T-cell (primary cell): Measurements from ENCODE around the gene CUBN. TPM values are rescaled to one million over a fixed set of nuclear protein-coding genes. Genes with fewer than 3 reads are reported as not detected.

ENCODE experiments used
- ATAC-seq, 4 experiments: fragments of 200-7000 bp in 3 of 4; fragments of 150-1000 bp in 1 of 4; cut with Tn5 transposase; replicated peaks in 1 of 4; 1 replicate in 3 of 4; 2 replicates in 1 of 4; pipeline ENCODE4 v1.10.0; 2021; ENCODE audit warnings: moderate library complexity in 3 of 4, mild to moderate bottlenecking in 2 of 4, moderate number of reproducible peaks in 1 of 4
- CTCF ChIA-PET, 2 donors: fragments of 300-600 bp; sonication (Branson Sonifier 250); formaldehyde crosslinking; loops; one replicate each; lab custom pipeline; 2022; ENCODE audit warnings: antibody characterized with exemption in 2 of 2; lab: Charles Lee
- POLR2A ChIA-PET, 2 donors: fragments of 300-600 bp; sonication (Branson Sonifier 250); formaldehyde crosslinking; loops; one replicate each; lab custom pipeline; 2022; ENCODE audit warnings: antibody characterized with exemption in 2 of 2; lab: Charles Lee
- DNase-seq, 35 experiments: peaks; one replicate each; pipeline versions ENCODE4 v3.0.0 to v3.0.0-alpha.2; 2013 to 2023
- H3K27ac ChIP-seq: one replicate; pipeline ENCODE4 v1.5.1; 2013; ENCODE audit warnings: low read length
- H3K27me3 ChIP-seq, 2 experiments: replicated peaks in 1 of 2; 1 replicate in 1 of 2; 2 replicates in 1 of 2; pipeline versions ENCODE4 v1.6.1 to v1.7.0; 2013; ENCODE audit warnings: low read length in 1 of 2, mixed read lengths in 1 of 2; ENCODE audit not compliant: control insufficient read depth in 2 of 2, insufficient read depth in 2 of 2; ENCODE audit errors: extremely low read depth in 1 of 2
- H3K36me3 ChIP-seq, 2 donors: 1 replicate in 1 of 2; 2 replicates in 1 of 2; pipeline versions ENCODE4 v1.6.1 to v1.7.0; 2013; ENCODE audit warnings: low read length in 1 of 2; ENCODE audit not compliant: control insufficient read depth in 2 of 2, insufficient read depth in 1 of 2; ENCODE audit errors: extremely low read depth in 1 of 2
- H3K4me1 ChIP-seq, 2 experiments: 1 replicate in 1 of 2; 2 replicates in 1 of 2; pipeline versions ENCODE4 v1.6.1 to v1.7.0; 2013; ENCODE audit warnings: low read length in 2 of 2, mixed read lengths in 1 of 2; ENCODE audit not compliant: insufficient read depth in 2 of 2, control insufficient read depth in 1 of 2; ENCODE audit errors: extremely low read depth in 1 of 2
- H3K4me3 ChIP-seq, 2 donors: 1 replicate in 1 of 2; 2 replicates in 1 of 2; pipeline versions ENCODE4 v1.5.1 to v1.7.0; 2013; ENCODE audit warnings: mild to moderate bottlenecking in 2 of 2, low read length in 1 of 2, moderate library complexity in 1 of 2; ENCODE audit not compliant: control insufficient read depth in 1 of 2; ENCODE audit errors: extremely low read depth in 1 of 2
- H3K9me3 ChIP-seq: 2 replicates; pipeline ENCODE4 v1.7.0; 2013
- H3K27ac Mint-ChIP-seq, 2 donors: one replicate each; pipeline ENCODE4 v1.8.0; 2020 to 2021; ENCODE audit warnings: mild to moderate bottlenecking in 2 of 2, mixed read lengths in 2 of 2
- H3K27me3 Mint-ChIP-seq, 2 donors: one replicate each; pipeline ENCODE4 v1.8.0; 2021 to 2022; ENCODE audit warnings: mixed read lengths in 2 of 2
- H3K36me3 Mint-ChIP-seq: one replicate; pipeline ENCODE4 v1.8.0; 2021; ENCODE audit warnings: mixed read lengths
- H3K4me1 Mint-ChIP-seq, 3 donors: one replicate each; pipeline ENCODE4 v1.8.0; 2020 to 2022; ENCODE audit warnings: mixed read lengths in 3 of 3, mild to moderate bottlenecking in 1 of 3
- H3K4me3 Mint-ChIP-seq, 3 donors: one replicate each; pipeline ENCODE4 v1.8.0; 2020 to 2022; ENCODE audit warnings: mild to moderate bottlenecking in 3 of 3, mixed read lengths in 3 of 3, moderate library complexity in 3 of 3
- H3K9me3 Mint-ChIP-seq, 3 donors: one replicate each; pipeline ENCODE4 v1.8.0; 2020 to 2022; ENCODE audit warnings: mixed read lengths in 3 of 3
- WGBS: methylation state at CpG from one replicate; pipeline ENCODE4 v1.1.5; 2013; ENCODE audit warnings: missing lambda C conversion rate; ENCODE audit not compliant: insufficient coverage; 5-methylcytosine and 5-hydroxymethylcytosine counted together
- total RNA-seq, 35 experiments: library from RNA in 6 of 35; stranded (reverse) in 6 of 35; fragments of 120-200 nt in 1 of 35; gene quantifications; one replicate each; pipeline versions ENCODE4 v1.2.1 to v1.2.4 and lab custom pipeline; 2013 to 2026

Gene CUBN
- total RNA-seq, 5 donors from 2014 or later (not counting 1 experiment from before 2014, with no cell fraction given) = 6.3 to 11.4 (median 8.6) TPM

DNA sequence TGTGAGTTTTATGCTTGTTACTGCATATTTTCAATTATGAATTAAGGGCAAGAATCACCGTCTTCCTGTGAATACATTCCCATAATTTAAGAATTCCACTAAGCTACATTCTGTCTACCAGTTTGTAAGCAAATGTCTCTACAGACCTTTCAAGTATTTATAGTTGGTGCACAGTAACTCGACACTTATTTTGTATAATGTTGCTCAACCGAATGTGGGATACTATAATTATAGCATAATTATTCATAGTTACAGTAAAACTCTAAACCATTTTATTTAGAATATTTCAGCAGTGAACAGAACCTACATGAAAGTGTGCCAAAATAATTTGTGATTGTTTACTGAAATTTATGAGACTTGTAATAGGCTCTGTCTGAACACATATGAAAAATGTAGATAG lies 17.3 kb upstream of the CUBN start:
- H3K27ac ChIP-seq = no peak overlapping the region
- Mint-ChIP-seq H3K36me3 (peaks cover 11% of the 10 kb centered on the region), H3K4me3 (no peak overlapping the region), H3K27me3 (no peaks in the 10 kb centered on the region), H3K9me3 (no peaks in the 10 kb centered on the region), H3K27ac (no peak overlapping the region), H3K4me1 (peaks cover 12 to 19% (median 15%) of the 10 kb centered on the region in 3 donors)
- no peaks in the 10 kb centered on the region for H3K9me3 ChIP-seq
- WGBS = no CpG with 5 or more reads among the region's 3 CpGs
- H3K4me1 ChIP-seq = peaks cover 0 to 3% of the 10 kb centered on the region in 2 experiments
- no peak overlapping the region for H3K4me3 ChIP-seq
- no peaks in the 10 kb centered on the region for H3K27me3 ChIP-seq
- CTCF ChIA-PET = no interaction called here
- POLR2A ChIA-PET = no interaction called here
- no peak for ATAC-seq
- no peaks in the 10 kb centered on the region for H3K36me3 ChIP-seq
- no peak for DNase-seq

DNA sequence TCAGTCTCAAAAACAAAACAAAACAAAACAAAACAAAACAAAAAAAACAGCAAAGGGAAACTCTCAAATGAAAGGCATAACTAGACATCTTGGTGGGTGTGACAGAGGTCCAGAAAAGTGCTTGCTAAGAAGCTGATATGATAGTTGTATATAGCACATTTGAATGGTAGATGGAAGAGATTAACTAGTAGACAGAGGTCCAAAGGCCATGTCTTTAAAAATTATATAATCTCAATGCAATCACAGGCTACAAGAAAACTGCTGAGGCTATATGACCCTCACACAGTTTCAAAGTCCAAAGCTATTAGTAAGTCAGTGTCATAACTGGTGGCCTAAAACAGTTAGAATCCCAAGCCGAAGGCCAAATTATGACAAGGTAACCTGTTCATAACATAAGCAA lies 15.6 kb upstream of the CUBN start:
- H3K27ac Mint-ChIP-seq = peak overlapping the region in 1 of 2 donors; percentile 7

DNA sequence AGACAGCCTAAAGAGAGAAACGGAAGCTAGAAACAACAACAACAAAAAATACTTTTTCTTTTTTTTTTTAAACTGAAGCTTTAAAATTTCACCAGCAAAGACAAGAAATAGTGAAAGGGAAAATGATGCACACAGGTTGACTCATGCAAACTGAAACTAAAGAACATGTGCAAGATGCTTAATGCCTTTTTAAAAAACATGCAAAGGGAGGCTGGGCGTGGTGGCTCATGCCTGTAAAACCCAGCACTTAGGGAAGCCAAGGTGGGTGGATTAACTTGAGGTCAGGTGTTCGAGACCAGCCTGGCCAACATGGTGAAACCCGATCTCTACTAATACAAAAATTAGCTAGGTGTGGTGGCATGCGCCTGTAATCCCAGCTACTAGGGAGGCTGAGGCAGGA lies 15.1 kb upstream of the CUBN start:
- Mint-ChIP-seq H3K4me3 (no peak overlapping the region), H3K36me3 (peaks cover 7% of the 10 kb centered on the region), H3K27ac (peak overlapping the region in 1 of 2 donors; percentile 7), H3K9me3 (peaks cover 0 to 3% (median 0%) of the 10 kb centered on the region in 3 donors), H3K27me3 (no peaks in the 10 kb centered on the region), H3K4me1 (peaks cover 19 to 26% (median 23%) of the 10 kb centered on the region in 3 donors)
- H3K9me3 ChIP-seq = no peaks in the 10 kb centered on the region
- peaks cover 0 to 7% of the 10 kb centered on the region in 2 experiments for H3K4me1 ChIP-seq
- DNase-seq = peak in 2 of 35 experiments; percentile 5 to 8
- no peak for ATAC-seq
- ChIA-PET CTCF (interaction anchor here (0.5 to 1.5 kb wide), 3 partner anchors 85 to 315 kb away, joined by 3 to 4 read pairs (median 4); no protein-coding TSS in a partner anchor), POLR2A (interaction anchor here (0.6 kb wide), 3 partner anchors 208 to 707 kb away, joined by 3 to 4 read pairs (median 4); no protein-coding TSS in a partner anchor)
- no peaks in the 10 kb centered on the region for H3K27me3 ChIP-seq
- no peak overlapping the region for H3K4me3 ChIP-seq
- WGBS = no CpG with 5 or more reads among the region's 5 CpGs
- no peak overlapping the region for H3K27ac ChIP-seq
- H3K36me3 ChIP-seq = no peaks in the 10 kb centered on the region

More for the DNA sequence above, 15.6 kb upstream of the CUBN start:
- peaks cover 0 to 3% (median 0%) of the 10 kb centered on the region in 3 donors for H3K9me3 Mint-ChIP-seq
- peaks cover 19 to 26% (median 23%) of the 10 kb centered on the region in 3 donors for H3K4me1 Mint-ChIP-seq
- DNase-seq (no peak), ATAC-seq (no peak)
- Histone ChIP-seq H3K4me1 (peaks cover 0 to 7% of the 10 kb centered on the region in 2 experiments), H3K27ac (no peak overlapping the region), H3K9me3 (no peaks in the 10 kb centered on the region), H3K4me3 (no peak overlapping the region), H3K27me3 (no peaks in the 10 kb centered on the region), H3K36me3 (no peaks in the 10 kb centered on the region)
- no peaks in the 10 kb centered on the region for H3K27me3 Mint-ChIP-seq
- H3K36me3 Mint-ChIP-seq = peaks cover 7% of the 10 kb centered on the region
- H3K4me3 Mint-ChIP-seq = no peak overlapping the region
- ChIA-PET CTCF (interaction anchor here in 1 of 2 donors (0.5 kb wide), 1 partner anchor 315 kb away, joined by 3 read pairs; no protein-coding TSS in a partner anchor), POLR2A (interaction anchor here (0.6 kb wide), 2 partner anchors 208 to 483 kb away, joined by 4 read pairs; no protein-coding TSS in a partner anchor)
- no CpG with 5 or more reads among the region's 1 CpG for WGBS

DNA sequence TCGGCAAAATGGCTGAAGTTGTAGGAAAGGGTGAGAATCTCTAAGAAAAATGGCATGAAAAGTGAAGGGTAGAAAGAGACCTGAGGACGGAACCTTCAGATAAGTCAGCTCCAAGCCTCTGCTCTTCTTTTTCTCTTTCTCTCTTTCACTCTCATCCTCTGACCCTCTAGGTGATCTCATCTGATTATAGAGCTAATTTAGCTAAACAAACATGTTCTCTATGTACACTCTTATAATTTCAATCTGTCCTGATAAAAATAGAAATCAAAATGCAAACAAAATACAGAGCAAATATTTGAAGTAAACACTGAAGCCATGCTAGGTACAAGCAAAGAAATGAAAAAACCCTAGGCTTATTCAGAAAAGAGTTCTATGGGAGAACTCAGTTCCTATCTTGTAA lies 14.4 kb upstream of the CUBN start:
- Mint-ChIP-seq H3K4me1 (peaks cover 19 to 26% (median 23%) of the 10 kb centered on the region in 3 donors), H3K4me3 (no peak overlapping the region), H3K36me3 (peaks cover 7% of the 10 kb centered on the region), H3K9me3 (peaks cover 0 to 3% (median 0%) of the 10 kb centered on the region in 3 donors), H3K27ac (no peak overlapping the region), H3K27me3 (no peaks in the 10 kb centered on the region)
- ChIA-PET CTCF (interaction anchor here (0.7 to 1.5 kb wide), 2 partner anchors 86 to 255 kb away, joined by 4 read pairs; no protein-coding TSS in a partner anchor), POLR2A (interaction anchor here in 1 of 2 donors (0.6 kb wide), 1 partner anchor 706 kb away, joined by 3 read pairs; no protein-coding TSS in a partner anchor)
- Histone ChIP-seq H3K9me3 (no peaks in the 10 kb centered on the region), H3K36me3 (no peaks in the 10 kb centered on the region), H3K27me3 (no peaks in the 10 kb centered on the region), H3K4me1 (peaks cover 0 to 7% of the 10 kb centered on the region in 2 experiments), H3K4me3 (no peak overlapping the region), H3K27ac (no peak overlapping the region)
- DNase-seq = no peak
- WGBS = no CpG with 5 or more reads among the region's 2 CpGs
- no peak for ATAC-seq

DNA sequence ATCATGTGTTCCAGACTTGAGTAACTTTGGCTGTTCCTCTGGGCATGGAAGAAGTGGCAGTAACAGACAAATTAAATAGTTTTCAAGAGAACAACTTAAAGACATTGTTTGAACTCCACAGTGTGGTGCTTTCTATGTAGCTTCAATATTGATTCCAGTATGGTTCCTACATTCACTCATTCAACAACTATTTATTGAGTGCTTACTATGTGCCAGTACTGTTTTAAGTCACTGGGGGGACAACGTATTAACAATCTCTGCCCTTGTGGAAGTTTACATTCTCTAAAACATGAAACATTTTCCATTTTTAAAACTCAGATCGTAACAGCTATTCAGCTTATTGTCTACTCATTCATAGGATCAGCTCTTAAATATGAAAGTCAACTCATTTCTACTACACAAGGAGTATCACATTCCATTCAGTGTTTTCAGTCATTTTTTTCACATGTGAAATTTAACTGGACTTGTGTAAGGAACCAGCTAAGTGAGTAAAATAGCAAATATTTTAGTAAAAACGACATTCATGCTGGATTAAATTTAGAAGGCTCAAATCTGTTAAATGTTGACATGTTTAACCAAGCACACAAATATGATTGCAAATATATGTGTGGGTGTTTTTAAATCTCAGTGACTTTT lies 13.6 kb upstream of the CUBN start:
- peaks cover 0 to 3% (median 0%) of the 10 kb centered on the region in 3 donors for H3K9me3 Mint-ChIP-seq
- H3K4me1 ChIP-seq = peaks cover 0 to 7% of the 10 kb centered on the region in 2 experiments
- CTCF ChIA-PET = no interaction called here
- no peak overlapping the region for H3K4me3 ChIP-seq
- H3K27me3 ChIP-seq = no peaks in the 10 kb centered on the region
- POLR2A ChIA-PET = no interaction called here
- WGBS = no CpG with 5 or more reads among the region's 3 CpGs
- H3K36me3 Mint-ChIP-seq = peaks cover 7% of the 10 kb centered on the region
- no peak overlapping the region for H3K4me3 Mint-ChIP-seq
- no peak for ATAC-seq
- no peaks in the 10 kb centered on the region for H3K36me3 ChIP-seq
- H3K27ac Mint-ChIP-seq = no peak overlapping the region
- peaks cover 19 to 26% (median 23%) of the 10 kb centered on the region in 3 donors for H3K4me1 Mint-ChIP-seq
- no peaks in the 10 kb centered on the region for H3K9me3 ChIP-seq
- H3K27me3 Mint-ChIP-seq = no peaks in the 10 kb centered on the region
- no peak overlapping the region for H3K27ac ChIP-seq
- no peak for DNase-seq

DNA sequence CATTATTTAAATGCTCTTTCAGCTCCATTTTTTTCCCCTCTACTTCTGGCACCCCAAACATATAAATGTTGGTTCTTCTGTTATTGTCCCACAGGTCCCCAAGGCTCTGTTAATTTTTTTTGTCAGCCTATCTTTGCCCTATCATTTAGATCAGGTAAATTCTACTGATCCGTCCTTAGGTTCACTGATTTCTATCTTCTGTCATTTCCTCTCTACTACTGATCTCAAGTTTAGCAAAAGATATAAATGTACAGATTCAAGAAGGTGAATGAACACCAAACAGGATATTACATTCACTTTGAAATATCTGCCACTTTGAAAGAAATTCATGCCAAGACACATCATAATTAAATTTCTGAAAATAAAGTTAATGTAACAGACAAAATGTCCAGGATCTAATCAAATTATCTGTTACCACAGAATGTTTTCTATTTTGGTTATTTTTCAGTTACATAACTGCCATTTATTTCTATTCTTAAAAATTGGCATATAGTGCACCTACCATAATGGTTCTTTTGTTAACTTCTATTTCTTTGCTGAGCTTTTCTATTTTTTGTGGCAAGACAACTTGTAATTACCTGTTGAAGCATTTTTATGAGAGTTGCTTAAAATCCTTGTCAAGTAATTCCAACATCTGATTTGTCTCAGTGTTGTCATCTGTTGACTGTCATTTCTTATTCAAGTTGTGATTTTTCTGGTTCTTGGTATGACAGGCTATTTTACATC lies 12.1 kb upstream of the CUBN start:
- Mint-ChIP-seq H3K36me3 (peaks cover 4% of the 10 kb centered on the region), H3K27ac (peak overlapping the region; percentile 24 to 41), H3K4me3 (no peak overlapping the region), H3K9me3 (peaks cover 0 to 3% (median 0%) of the 10 kb centered on the region in 3 donors), H3K4me1 (peaks cover 19 to 26% (median 26%) of the 10 kb centered on the region in 3 donors), H3K27me3 (no peaks in the 10 kb centered on the region)
- WGBS = no CpG with 5 or more reads among the region's 1 CpG
- Histone ChIP-seq H3K4me3 (no peak overlapping the region), H3K27me3 (no peaks in the 10 kb centered on the region), H3K4me1 (peaks cover 0 to 7% of the 10 kb centered on the region in 2 experiments), H3K27ac (no peak overlapping the region), H3K9me3 (no peaks in the 10 kb centered on the region), H3K36me3 (no peaks in the 10 kb centered on the region)
- peak in 2 of 4 experiments; percentile 30 to 65 for ATAC-seq
- DNase-seq = no peak
- ChIA-PET CTCF (no interaction called here), POLR2A (interaction anchor here in 1 of 2 donors (0.7 kb wide), 1 partner anchor 205 kb away, joined by 3 read pairs; no protein-coding TSS in a partner anchor)
